ENCODE data around the gene TAF7L. TPM values are rescaled to one million over a fixed set of nuclear protein-coding genes. Genes with fewer than 3 reads are reported as not detected.

TAF7L gene
- total RNA-seq, 1 experiment from 2014 or later, result not detected

DNA sequence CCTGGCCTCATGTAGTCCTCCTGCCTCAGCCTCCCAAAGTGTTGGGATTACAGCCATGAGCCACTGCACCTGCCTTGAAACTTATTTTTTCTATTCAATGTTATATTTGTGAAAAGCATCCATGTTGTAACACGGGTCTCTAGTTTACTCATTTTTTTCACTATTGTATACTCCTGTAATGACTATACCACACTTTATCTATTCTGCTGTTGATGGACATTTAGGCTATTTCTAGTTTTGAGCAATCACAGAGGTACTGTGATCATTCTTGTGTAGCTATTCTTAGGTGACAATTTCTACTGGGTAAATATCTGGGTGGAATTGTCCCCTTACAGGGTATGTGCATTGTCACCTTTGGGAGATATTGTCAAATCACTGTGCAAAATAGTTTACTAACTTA is 67.9 kb downstream of the TAF7L start:
- Histone ChIP-seq H3K4ac (ENCODE audit: low read depth, low read length) (no peak overlapping the region), H2BK12ac (ENCODE audit: insufficient read length, low read depth, low read length) (no peak overlapping the region), H3K18ac (ENCODE audit: insufficient read length, low read depth, low read length) (no peak overlapping the region), H3K79me1 (ENCODE audit: insufficient read depth, low read depth, low read length, poor library complexity, severe bottlenecking) (no peaks in the 10 kb centered on the region), H3T11ph (ENCODE audit: low read length) (no peak overlapping the region), H2BK5ac (ENCODE audit: insufficient read length, low read length) (no peak overlapping the region), H4K20me1 (ENCODE audit: control insufficient read depth, insufficient read depth, insufficient read length) (no peaks in the 10 kb centered on the region), H2BK15ac (ENCODE audit: low read depth, low read length) (no peak overlapping the region), H3K27me3 (ENCODE audit: insufficient read depth, low read length) (no peaks in the 10 kb centered on the region), H3K9ac (ENCODE audit: extremely low read depth, insufficient read length, low read length) (no peak overlapping the region), H3K79me2 (ENCODE audit: insufficient read depth, low read length) (no peaks in the 10 kb centered on the region), H3K23me2 (ENCODE audit: insufficient read length, low read depth, low read length, poor library complexity, severe bottlenecking) (no peaks in the 10 kb centered on the region), H4K91ac (ENCODE audit: insufficient read length, low read depth, low read length) (no peak overlapping the region), H2AK5ac (ENCODE audit: insufficient read length, low read length) (no peak overlapping the region), H4K5ac (ENCODE audit: insufficient read length, low read depth, low read length) (no peak overlapping the region), H2BK20ac (ENCODE audit: low read depth, low read length, poor library complexity, severe bottlenecking) (no peak overlapping the region), H3K27ac (ENCODE audit: insufficient read length, low read depth, low read length) (no peak overlapping the region), H4K8ac (replicated peaks; ENCODE audit: insufficient read length, low read depth, low read length) (no peak overlapping the region), H3K9me3 (ENCODE audit: control insufficient read depth, low read depth, low read length) (peaks cover 28% of the 10 kb centered on the region), H3K14ac (ENCODE audit: insufficient read depth, low read length) (no peak overlapping the region), H2AFZ (ENCODE audit: low read length) (no peak overlapping the region), H3K4me1 (ENCODE audit: insufficient read depth, low read length) (no peaks in the 10 kb centered on the region), H3K56ac (ENCODE audit: insufficient read length, low read depth, low read length) (no peak overlapping the region), H3K23ac (ENCODE audit: insufficient read length, low read depth, low read length) (no peak overlapping the region), H2BK120ac (ENCODE audit: low read depth, low read length, poor library complexity, severe bottlenecking) (no peak overlapping the region), H3K4me2 (ENCODE audit: insufficient read depth, insufficient read length, low read length) (no peak overlapping the region)
- H3K4me3 Mint-ChIP-seq, result no peak overlapping the region
- H3K36me3 Mint-ChIP-seq (ENCODE audit: insufficient read depth in 1 of 3, low read depth in 3 of 3), result no peaks in the 10 kb centered on the region; a peak in 1 of 7 replicates
- no CpG with 5 or more reads among the region's 1 CpG for WGBS (ENCODE audit: extremely low coverage, insufficient read length, low lambda C conversion rate)
- H3K4me1 Mint-ChIP-seq, result peaks cover 2 to 7% of the 10 kb centered on the region in 2 experiments; a peak in 1 of 4 replicates
- no peak for DNase-seq
- no peaks in the 10 kb centered on the region for H3K27me3 Mint-ChIP-seq (ENCODE audit: low read depth)
- no peak overlapping the region for H3K27ac Mint-ChIP-seq
- H3K9me3 Mint-ChIP-seq, result peaks cover 48 to 54% of the 10 kb centered on the region in 2 experiments
- TF ChIP-seq, protein P1, sequence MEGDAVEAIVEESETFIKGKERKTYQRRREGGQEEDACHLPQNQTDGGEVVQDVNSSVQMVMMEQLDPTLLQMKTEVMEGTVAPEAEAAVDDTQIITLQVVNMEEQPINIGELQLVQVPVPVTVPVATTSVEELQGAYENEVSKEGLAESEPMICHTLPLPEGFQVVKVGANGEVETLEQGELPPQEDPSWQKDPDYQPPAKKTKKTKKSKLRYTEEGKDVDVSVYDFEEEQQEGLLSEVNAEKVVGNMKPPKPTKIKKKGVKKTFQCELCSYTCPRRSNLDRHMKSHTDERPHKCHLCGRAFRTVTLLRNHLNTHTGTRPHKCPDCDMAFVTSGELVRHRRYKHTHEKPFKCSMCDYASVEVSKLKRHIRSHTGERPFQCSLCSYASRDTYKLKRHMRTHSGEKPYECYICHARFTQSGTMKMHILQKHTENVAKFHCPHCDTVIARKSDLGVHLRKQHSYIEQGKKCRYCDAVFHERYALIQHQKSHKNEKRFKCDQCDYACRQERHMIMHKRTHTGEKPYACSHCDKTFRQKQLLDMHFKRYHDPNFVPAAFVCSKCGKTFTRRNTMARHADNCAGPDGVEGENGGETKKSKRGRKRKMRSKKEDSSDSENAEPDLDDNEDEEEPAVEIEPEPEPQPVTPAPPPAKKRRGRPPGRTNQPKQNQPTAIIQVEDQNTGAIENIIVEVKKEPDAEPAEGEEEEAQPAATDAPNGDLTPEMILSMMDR (conservative IDR thresholded peaks at IDR 0.05), result no peak
